CD4-positive, alpha-beta T cell treated with Interleukin-4 for 4 hours (primary cell): ENCODE data around the gene ME2.
"Not testable (repeated sequence)": the region's sequence is repeated elsewhere in the genome, so short reads cannot be mapped to it uniquely, and the experiment has no call there.

ENCODE experiments used
- DNase-seq: peaks from one replicate; pipeline ENCODE4 v3.0.0-alpha.2; 2020

Gene ME2

GRCh38 chr18:50862401-50862800 lies 16.5 kb upstream of the ME2 start:
- peak; percentile 8 for DNase-seq

- no peak for DNase-seq
Measured at GRCh38 chr18:50863840-50864375, 15.0 kb upstream of the ME2 start.

- peak; percentile 10 for DNase-seq
Measured at GRCh38 chr18:50866765-50867164, 12.2 kb upstream of the ME2 start.

DNA sequence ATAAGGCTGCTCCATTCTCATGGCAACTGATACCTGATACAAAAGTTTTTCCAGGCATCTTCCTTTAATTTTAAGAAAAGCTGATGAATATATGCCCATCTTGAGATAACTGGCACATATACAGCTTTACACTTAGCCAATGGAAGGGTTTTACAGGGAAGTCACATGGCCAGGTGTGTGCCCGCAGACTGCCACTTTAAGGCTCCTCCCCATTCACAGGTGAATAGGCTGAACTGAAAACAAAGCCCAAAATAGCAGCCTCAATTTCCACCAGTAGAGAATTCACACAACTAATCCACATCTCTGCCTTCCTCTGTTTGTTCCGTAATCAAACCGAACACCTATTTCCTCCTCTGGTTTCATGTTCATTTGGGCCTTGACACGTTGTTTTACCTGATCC lies 9.8 kb upstream of the ME2 start:
- no peak for DNase-seq

DNA sequence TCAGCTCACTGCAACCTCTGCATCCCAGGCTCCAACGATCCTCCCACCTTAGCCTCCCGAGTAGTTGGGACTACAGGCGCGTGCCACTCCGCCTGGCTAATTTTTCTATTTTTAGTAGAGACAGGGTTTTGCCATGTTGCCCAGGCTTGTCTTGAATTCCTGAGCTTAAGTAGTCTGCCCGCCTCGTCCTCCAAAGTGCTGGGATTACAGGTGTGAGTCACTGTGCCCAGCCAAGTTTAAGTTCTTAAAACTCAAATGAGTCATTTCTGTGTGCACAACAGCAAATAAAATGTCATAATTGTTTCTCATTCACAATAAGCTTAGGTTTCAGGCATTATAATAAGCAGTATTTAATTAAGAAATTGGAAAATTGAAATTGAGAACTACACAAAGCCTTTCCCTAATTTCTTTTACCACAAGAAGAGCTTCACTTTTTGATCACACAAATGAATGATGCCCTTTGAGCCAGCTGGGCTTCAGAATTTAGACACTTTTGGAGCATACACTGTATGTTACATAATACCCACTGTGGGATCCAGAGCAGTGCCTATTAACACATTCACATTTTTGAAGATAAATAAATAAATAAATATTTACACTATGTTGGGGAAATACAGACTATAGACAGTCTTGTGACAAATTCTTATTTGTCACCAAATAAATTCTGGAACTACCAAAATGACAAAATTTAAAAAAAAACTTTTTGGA lies 8.6 kb upstream of the ME2 start:
- DNase-seq = no peak

DNA sequence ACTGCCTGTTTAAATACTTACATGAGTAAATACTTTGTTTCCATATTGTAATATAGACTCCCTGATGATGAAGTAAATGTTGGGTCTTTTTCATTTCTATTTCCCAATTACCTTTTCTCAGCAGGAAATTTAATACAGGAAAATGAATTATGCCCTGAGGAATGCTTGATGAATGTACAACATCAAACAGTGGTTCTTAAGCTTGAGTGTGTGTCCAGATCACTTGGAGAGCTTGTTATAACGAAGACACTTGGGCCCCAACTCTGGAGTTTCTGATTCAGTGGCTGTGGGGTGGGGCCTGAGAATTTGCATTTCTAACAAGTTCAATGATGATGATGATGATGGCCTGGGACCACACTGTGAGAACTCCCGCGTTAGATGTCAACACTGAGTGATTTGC lies 7.1 kb upstream of the ME2 start:
- no peak for DNase-seq

DNA sequence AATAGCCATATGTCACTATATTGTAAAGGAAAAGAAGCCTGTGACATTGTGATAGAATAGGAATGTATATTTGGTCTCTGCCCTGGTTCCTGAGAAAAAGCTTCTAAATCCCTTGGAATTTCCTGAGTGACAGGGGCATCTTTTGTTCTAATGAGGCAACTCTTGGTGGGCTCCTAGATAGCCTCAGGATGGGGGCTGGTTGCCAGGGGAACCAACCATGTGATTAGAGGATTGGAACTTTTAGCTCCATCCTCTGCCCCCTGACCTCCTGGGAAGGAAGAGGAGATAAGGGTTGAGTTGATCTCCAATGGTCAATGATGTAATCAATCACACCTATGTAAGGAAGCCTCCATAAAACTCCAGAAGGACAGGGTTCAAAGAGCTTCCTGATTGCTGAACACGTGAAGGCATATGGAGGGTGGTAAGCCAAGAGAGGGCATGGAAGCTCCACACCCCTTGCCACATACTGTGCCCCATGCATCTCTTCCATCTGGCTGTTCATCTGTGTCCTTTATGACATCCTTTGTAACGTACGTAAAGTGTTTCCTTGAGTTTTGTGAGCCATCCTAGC lies 2.9 kb upstream of the ME2 start:
- DNase-seq = no peak

GRCh38 chr18:50877545-50878265 lies 1.2 kb upstream of the ME2 start:
- no peak for DNase-seq

- DNase-seq = peak; percentile 48
Measured at GRCh38 chr18:50879302-50880118, 592 bp downstream of the ME2 start.

DNA sequence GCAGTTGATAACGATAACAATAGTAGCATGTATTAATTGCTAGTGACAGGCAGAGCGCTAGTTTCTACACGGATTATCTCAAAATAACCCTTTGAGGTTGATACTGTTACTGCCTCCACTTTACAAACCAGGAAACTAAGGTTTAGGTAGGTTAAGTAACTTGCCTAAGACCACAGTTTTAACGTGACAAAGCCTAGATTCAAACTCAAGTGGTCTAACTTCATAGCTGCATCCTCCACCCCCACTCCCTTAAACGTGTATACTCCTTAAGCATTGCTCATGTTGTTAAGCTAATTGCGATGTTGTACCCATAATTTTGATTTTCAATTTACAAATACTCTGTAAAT lies 1.2 kb downstream of the ME2 start:
- DNase-seq = no peak

DNA sequence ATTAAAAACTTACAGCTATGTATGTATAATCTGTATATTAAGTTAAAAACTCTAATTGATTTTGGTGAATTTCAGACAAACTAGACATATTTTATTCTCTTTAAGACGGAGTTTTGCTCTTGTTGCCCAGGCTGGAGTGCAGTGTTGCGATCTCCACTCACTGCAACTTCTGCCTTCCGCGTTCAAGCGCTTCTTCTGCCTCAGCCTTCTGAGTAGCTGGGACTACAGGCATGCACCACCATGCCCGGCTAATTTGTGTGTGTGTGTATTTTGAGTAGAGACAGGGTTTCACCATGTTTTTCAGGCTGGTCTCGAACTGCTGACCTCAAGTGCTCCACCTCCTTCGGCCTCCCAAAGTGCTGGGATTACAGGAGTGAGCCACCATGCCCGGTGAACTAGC lies 2.0 kb downstream of the ME2 start:
- not testable (repeated sequence) for DNase-seq

DNA sequence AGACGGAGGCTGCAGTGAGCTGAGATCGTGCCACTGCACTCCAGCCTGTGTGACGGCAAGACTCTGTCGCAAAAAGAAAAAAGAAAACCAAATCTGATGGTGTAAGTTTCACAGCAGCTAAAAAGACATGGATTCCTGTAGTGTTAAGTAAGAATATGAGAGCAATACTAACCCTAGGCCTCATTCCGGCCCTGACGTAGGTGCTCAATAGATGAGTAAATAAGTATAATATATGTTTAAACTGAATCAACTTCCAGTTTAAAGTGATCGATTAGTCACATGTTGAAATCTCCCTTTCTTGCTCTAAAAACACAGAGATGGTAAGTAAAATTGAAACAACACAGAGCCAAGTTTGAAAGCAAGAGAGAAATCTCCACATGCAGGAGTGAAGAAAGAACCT lies 8.0 kb downstream of the ME2 start:
- no peak for DNase-seq

DNA sequence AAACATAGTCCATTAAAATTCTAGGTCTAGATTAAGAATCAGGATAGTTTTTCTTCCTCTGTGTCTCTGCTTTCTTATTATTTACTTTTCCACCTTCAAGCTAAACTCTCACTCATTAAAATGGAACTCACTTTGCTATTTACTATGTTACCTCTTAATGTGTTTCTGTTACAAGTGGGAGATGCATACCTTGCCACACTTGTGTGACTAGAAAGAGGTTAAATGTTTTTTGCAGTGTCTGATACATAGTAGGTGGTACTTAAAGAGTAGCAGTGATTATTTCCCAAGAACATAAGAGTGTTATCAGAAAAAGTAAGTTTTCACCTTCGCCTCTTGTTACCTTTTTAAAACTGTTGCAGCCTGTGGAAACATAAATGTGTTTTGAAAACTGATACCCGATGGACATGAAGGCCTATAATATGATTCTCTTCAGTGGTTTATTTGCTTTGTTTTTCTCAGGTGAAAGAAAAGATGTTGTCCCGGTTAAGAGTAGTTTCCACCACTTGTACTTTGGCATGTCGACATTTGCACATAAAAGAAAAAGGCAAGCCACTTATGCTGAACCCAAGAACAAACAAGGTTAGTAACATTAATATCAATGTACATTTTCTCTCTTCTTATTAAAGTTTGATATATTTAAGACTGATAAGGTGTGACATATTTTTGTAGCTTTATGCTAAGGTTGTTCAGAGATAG lies 16.6 kb downstream of the ME2 start:
- DNase-seq = no peak

GRCh38 chr18:50896093-50896492 lies 17.2 kb downstream of the ME2 start:
- DNase-seq = no peak

- DNase-seq = no peak
Measured at GRCh38 chr18:50898919-50899318, 20.0 kb downstream of the ME2 start.

DNA sequence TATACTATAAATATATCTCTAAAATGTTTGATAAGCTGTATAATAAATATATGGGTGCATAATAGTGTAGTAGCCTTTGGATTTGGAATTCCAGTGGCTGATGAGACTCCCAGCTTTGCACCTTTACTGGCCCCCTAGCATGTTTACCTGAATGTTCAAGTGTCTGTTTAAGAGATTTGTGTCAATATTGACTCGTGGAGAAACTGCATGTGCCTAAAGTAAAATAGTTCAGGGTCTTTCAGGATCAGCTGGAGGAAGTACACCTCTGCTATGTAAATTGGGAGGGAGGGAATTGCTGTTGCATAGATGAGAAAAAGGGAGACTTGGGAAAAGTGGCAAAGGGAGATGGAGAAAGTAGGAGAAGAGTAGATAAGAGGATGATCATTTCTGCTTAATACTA lies 23.9 kb downstream of the ME2 start:
- no peak for DNase-seq

GRCh38 chr18:50906843-50907242 lies 27.9 kb downstream of the ME2 start:
- DNase-seq = no peak

DNA sequence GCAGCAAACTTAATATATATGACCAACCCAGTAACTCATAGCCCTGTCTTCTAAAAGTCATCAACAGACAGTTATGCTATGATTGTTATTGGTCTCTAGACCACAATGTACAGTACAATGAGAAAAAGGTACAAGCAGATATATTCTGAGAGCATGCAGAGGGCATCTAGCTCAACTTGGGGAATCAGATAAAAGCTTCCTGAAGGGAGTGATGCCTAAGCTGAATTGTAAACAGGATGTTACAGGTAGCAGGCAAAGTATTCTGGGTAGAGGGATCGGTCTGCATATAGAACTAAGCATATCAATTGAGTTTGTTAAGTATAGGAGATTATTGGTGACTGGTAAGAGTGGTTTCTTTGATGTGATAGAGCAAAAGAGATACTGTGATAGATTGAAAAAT lies 30.3 kb downstream of the ME2 start:
- no peak for DNase-seq

DNA sequence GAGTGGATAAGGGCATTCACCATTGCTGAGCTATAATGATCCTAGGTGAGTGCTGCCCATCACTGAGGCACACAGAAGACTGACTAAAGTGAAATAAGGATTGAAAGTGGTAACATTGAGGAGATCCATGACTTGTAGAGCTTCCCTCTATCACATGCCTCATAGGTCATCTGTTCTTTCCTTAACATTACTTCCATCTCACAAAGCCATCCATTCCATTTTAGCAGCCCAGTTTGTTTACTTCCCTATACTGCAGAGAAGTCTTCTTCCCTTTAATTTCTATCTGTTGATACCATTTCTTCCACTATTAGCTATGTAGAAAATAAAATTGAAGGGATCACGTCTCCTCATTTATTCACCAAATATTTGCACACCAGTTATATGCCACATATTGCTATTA lies 32.1 kb downstream of the ME2 start:
- no peak for DNase-seq

DNA sequence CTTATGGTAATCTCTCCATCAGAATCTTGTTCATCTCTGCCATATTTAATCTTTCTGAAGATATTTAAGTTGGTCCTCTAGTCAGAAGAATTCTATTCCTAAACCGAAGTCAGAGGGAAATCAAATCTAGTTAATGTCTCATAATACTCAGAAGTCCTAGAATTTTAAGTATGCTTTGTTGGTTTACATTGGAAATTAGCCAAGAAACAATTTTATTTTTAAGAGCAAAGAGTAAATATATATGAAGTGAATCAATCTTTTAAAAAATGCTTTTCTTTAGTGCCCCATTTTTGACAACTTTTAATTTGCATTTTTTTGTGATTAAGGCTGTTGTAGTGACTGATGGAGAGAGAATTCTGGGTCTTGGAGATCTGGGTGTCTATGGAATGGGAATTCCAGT lies 38.1 kb downstream of the ME2 start:
- DNase-seq = no peak

GRCh38 chr18:50918153-50918552 lies 39.2 kb downstream of the ME2 start:
- no peak for DNase-seq

GRCh38 chr18:50924372-50924771 lies 45.5 kb downstream of the ME2 start:
- no peak for DNase-seq

- no peak for DNase-seq
Measured at GRCh38 chr18:50926521-50926920, 47.6 kb downstream of the ME2 start.
